Occipital lobe (tissue), 1 donor: Measurements from ENCODE around the gene VLDLR. TPM values are rescaled to one million over a fixed set of nuclear protein-coding genes. Genes with fewer than 3 reads are reported as not detected.

Experiments
- total RNA-seq: library from RNA; depleted of rRNA; stranded (reverse); fragments of >200 nt; gene quantifications from one replicate; pipeline ENCODE4 v1.2.3, GENCODE V29; 2014

VLDLR gene
- total RNA-seq, 1 donor from 2014 or later, result 45.7 TPM

Other genes with a start within 250 kb of the VLDLR start
- gene KCNV2, start 95.7 kb downstream of the VLDLR start, total RNA-seq, result not detected
- 44.5 TPM for gene PUM3, start 222.3 kb downstream of the VLDLR start, total RNA-seq